Breast epithelium (tissue), 4 donors: Measurements from ENCODE around the gene SIN3B. TPM values are rescaled to one million over a fixed set of nuclear protein-coding genes. Genes with fewer than 3 reads are reported as not detected.
A peak's percentile ranks its signal among the peaks of the same experiment; 100 is the strongest.

Source experiments
- DNase-seq, 2 donors: peaks; one replicate each; pipeline ENCODE4 v3.0.0-alpha.2; 2019; ENCODE audit warnings: low spot score in 2 of 2
- H3K27ac ChIP-seq, 2 donors: fragments of 200-600 bp; sonication (generic) in 1 of 2; one replicate each; pipeline ENCODE4 v1.5.1; 2016 to 2019; ENCODE audit warnings: mild to moderate bottlenecking in 1 of 2
- H3K27me3 ChIP-seq, 2 donors: fragments of 200-600 bp; sonication (generic) in 1 of 2; one replicate each; pipeline versions ENCODE4 v1.5.1 to v1.6.0; 2017 to 2019; ENCODE audit warnings: control low read depth in 1 of 2, mild to moderate bottlenecking in 1 of 2
- H3K36me3 ChIP-seq: fragments of 200-600 bp; one replicate; pipeline ENCODE4 v1.5.1; 2019
- H3K4me1 ChIP-seq, 2 donors: fragments of 200-600 bp; sonication (generic); one replicate each; pipeline ENCODE4 v1.5.1; 2016 to 2019; ENCODE audit warnings: control low read depth in 1 of 2
- H3K4me3 ChIP-seq, 3 donors: fragments of 200-600 bp; sonication (generic); 1 replicate in 2 of 3; 2 replicates in 1 of 3; pipeline ENCODE4 v1.5.1; 2016 to 2019; ENCODE audit warnings: mild to moderate bottlenecking in 3 of 3, moderate library complexity in 2 of 3
- H3K9me3 ChIP-seq, 2 donors: fragments of 200-600 bp; sonication (generic) in 1 of 2; one replicate each; pipeline ENCODE4 v1.5.1; 2016 to 2019; ENCODE audit warnings: control low read depth in 1 of 2
- POLR2A ChIP-seq: fragments of 450-650 bp; IDR thresholded peaks from one replicate; pipeline ENCODE4 v1.6.1; 2016; ENCODE audit warnings: antibody characterized with exemption, mild to moderate bottlenecking, moderate library complexity
- POLR2AphosphoS5 ChIP-seq, 3 donors: sonication (generic); formaldehyde crosslinking; IDR thresholded peaks; one replicate each; pipeline ENCODE4 v1.6.1; 2017; ENCODE audit warnings: antibody characterized with exemption in 3 of 3
- intact Hi-C: fragments of 100-400 bp; cut with DNase I; formaldehyde crosslinking; loops from one replicate; pipeline ENCODE4 v1.15.1; 2023; ENCODE audit warnings: low total_unique reads
- total RNA-seq, 3 donors: library from RNA; depleted of rRNA; stranded (reverse); fragments of >200 nt; gene quantifications; one replicate each; pipeline ENCODE4 v1.1.0, GENCODE V29; 2016
- TF ChIP-seq, protein P1 (sequence below), 3 donors: fragments of 450-650 bp; IDR thresholded peaks; one replicate each; pipeline ENCODE4 v1.5.1; 2016 to 2017; ENCODE audit warnings: antibody characterized with exemption in 3 of 3, mild to moderate bottlenecking in 3 of 3, moderate library complexity in 3 of 3

The SIN3B gene
- total RNA-seq, 3 donors from 2014 or later = 43.2 to 88.5 (median 48.1) TPM

DNA sequence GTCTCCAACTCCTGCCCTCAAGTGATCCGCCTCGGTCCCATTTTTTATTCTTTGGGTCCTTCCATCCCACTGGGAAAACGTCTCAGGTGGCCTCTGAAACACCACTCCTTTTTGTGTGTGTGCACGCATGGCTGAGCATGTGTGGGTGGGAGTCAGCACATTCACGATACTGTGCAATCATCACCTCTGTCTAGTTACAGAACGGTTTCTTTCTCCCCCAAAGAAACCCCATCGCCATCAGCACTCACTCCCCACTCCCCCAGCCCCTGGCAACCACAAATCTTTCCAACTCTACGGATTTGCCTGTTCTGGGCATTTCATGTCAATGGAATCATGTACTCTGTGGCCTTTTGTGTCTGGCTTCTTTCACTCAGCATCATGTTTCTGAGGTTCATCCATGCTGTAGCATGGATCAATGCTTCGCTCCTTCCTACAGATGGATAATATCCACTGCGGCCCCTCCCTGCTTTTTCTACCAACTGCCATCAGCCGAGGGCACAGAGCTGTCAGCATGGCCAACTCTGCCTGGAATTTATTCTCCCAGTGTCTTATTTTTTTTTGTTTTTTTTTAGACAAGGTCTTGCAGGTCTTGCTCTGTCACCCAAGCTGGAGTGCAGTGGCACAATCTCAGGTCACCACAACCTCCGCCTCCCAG is 69.3 kb downstream of the SIN3B start:
- TF ChIP-seq POLR2A = no peak
- no peak for TF ChIP-seq POLR2AphosphoS5 (IDR thresholded peaks at IDR 0.05)
- TF ChIP-seq, protein P1, sequence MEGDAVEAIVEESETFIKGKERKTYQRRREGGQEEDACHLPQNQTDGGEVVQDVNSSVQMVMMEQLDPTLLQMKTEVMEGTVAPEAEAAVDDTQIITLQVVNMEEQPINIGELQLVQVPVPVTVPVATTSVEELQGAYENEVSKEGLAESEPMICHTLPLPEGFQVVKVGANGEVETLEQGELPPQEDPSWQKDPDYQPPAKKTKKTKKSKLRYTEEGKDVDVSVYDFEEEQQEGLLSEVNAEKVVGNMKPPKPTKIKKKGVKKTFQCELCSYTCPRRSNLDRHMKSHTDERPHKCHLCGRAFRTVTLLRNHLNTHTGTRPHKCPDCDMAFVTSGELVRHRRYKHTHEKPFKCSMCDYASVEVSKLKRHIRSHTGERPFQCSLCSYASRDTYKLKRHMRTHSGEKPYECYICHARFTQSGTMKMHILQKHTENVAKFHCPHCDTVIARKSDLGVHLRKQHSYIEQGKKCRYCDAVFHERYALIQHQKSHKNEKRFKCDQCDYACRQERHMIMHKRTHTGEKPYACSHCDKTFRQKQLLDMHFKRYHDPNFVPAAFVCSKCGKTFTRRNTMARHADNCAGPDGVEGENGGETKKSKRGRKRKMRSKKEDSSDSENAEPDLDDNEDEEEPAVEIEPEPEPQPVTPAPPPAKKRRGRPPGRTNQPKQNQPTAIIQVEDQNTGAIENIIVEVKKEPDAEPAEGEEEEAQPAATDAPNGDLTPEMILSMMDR (IDR thresholded peaks at IDR 0.05) = no peak
- no peaks in the 10 kb centered on the region for H3K4me1 ChIP-seq
- no peaks in the 10 kb centered on the region for H3K36me3 ChIP-seq
- intact Hi-C loops = no loop called here
- no peak overlapping the region for H3K4me3 ChIP-seq
- no peak for DNase-seq
- no peak overlapping the region for H3K27ac ChIP-seq
- H3K9me3 ChIP-seq = no peaks in the 10 kb centered on the region
- no peaks in the 10 kb centered on the region for H3K27me3 ChIP-seq

GRCh38 chr19:16899566-16900075 is 70.4 kb downstream of the SIN3B start:
- intact Hi-C loops = no loop called here
- Histone ChIP-seq H3K27ac (no peak overlapping the region), H3K4me1 (no peaks in the 10 kb centered on the region), H3K27me3 (no peaks in the 10 kb centered on the region), H3K9me3 (no peaks in the 10 kb centered on the region), H3K4me3 (no peak overlapping the region), H3K36me3 (no peaks in the 10 kb centered on the region)
- TF ChIP-seq, protein P1 (IDR thresholded peaks at IDR 0.05) = peak; percentile 24 to 41 (median 38)
- TF ChIP-seq POLR2A (no peak), POLR2AphosphoS5 (IDR thresholded peaks at IDR 0.05) (no peak)
- DNase-seq = no peak

GRCh38 chr19:16901491-16902175 is 72.4 kb downstream of the SIN3B start:
- no peak for TF ChIP-seq POLR2A
- TF ChIP-seq, protein P1 (IDR thresholded peaks at IDR 0.05) = no peak
- TF ChIP-seq POLR2AphosphoS5 (IDR thresholded peaks at IDR 0.05) = no peak
- Histone ChIP-seq H3K4me1 (no peaks in the 10 kb centered on the region), H3K27ac (no peak overlapping the region), H3K27me3 (no peaks in the 10 kb centered on the region), H3K4me3 (no peak overlapping the region), H3K36me3 (no peaks in the 10 kb centered on the region), H3K9me3 (no peaks in the 10 kb centered on the region)
- intact Hi-C loops = no loop called here
- no peak for DNase-seq

DNA sequence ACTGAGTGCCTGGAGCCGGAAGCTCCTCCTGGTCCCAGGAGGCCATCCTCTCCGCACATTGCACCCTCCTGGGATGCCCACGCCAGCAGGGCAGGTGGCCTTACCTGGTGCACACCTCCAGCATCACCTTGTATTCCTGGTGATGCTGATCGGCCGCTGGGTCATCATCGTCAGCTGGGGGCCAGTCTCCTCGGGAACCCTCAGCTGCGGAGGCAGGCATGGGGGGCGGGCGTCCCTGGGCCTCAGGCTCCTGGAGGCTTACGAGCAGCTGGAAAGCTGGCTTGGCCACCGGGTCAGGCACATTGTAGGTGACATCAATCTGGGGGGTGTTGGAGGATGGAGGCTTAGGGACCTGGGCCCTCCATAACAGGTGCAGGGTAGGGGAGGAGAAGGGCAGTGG is 73.3 kb downstream of the SIN3B start:
- H3K4me1 ChIP-seq = no peaks in the 10 kb centered on the region
- no peaks in the 10 kb centered on the region for H3K36me3 ChIP-seq
- DNase-seq = no peak
- H3K27ac ChIP-seq = no peak overlapping the region
- no peaks in the 10 kb centered on the region for H3K27me3 ChIP-seq
- no peak for TF ChIP-seq POLR2AphosphoS5 (IDR thresholded peaks at IDR 0.05)
- TF ChIP-seq POLR2A = no peak
- TF ChIP-seq, protein P1 (IDR thresholded peaks at IDR 0.05) = no peak
- no peak overlapping the region for H3K4me3 ChIP-seq
- intact Hi-C loops = no loop called here
- H3K9me3 ChIP-seq = no peaks in the 10 kb centered on the region

GRCh38 chr19:16903347-16903746 is 74.1 kb downstream of the SIN3B start:
- no peaks in the 10 kb centered on the region for H3K4me1 ChIP-seq
- H3K9me3 ChIP-seq = no peaks in the 10 kb centered on the region
- TF ChIP-seq, protein P1 (IDR thresholded peaks at IDR 0.05) = no peak
- intact Hi-C loops = no loop called here
- no peaks in the 10 kb centered on the region for H3K27me3 ChIP-seq
- no peaks in the 10 kb centered on the region for H3K36me3 ChIP-seq
- DNase-seq = no peak
- no peak overlapping the region for H3K27ac ChIP-seq
- H3K4me3 ChIP-seq = no peak overlapping the region
